GM23338 (cell line): ENCODE measurements around the gene ZNF512. TPM values are rescaled to one million over a fixed set of nuclear protein-coding genes. Genes with fewer than 3 reads are reported as not detected.
"Not testable (repeated sequence)": the region's sequence is repeated elsewhere in the genome, so short reads cannot be mapped to it uniquely, and the experiment has no call there.

Experiments
- ATAC-seq: fragments of 200-7000 bp; cut with Tn5 transposase; 3 replicates; pipeline ENCODE4 v1.9.1; 2020
- DNase-seq: peaks from one replicate; pipeline ENCODE4 v3.0.0-alpha.2; 2015; ENCODE audit warnings: low spot score
- H2AFZ ChIP-seq: fragments of 200-600 bp; sonication (generic); 2 replicates; pipeline ENCODE4 v1.8.0; 2016; ENCODE audit warnings: antibody characterized with exemption, mild to moderate bottlenecking, moderate library complexity
- H3F3A ChIP-seq: fragments of 200-600 bp; sonication (generic); replicated peaks from 2 replicates; pipeline ENCODE4 v1.8.0; 2017; ENCODE audit warnings: antibody characterized with exemption, mixed run types, low read depth
- H3K27ac ChIP-seq: fragments of 200-600 bp; sonication (generic); 2 replicates; pipeline ENCODE4 v1.6.1; 2016; ENCODE audit warnings: low read depth
- H3K27me3 ChIP-seq: fragments of 200-600 bp; sonication (generic); 2 replicates; pipeline ENCODE4 v1.8.0; 2016; ENCODE audit warnings: mild to moderate bottlenecking, mixed run types, moderate library complexity; ENCODE audit not compliant: insufficient read depth
- H3K36me3 ChIP-seq: fragments of 200-600 bp; sonication (generic); 2 replicates; pipeline ENCODE4 v1.8.0; 2016; ENCODE audit warnings: mild to moderate bottlenecking; ENCODE audit not compliant: insufficient read depth
- H3K4me1 ChIP-seq: fragments of 200-600 bp; sonication (generic); 2 replicates; pipeline ENCODE4 v1.8.0; 2016; ENCODE audit warnings: mild to moderate bottlenecking, moderate library complexity; ENCODE audit not compliant: insufficient read depth
- H3K4me2 ChIP-seq: fragments of 200-600 bp; sonication (generic); 2 replicates; pipeline ENCODE4 v1.7.1; 2017; ENCODE audit warnings: mixed run types
- H3K4me3 ChIP-seq: fragments of 200-600 bp; sonication (generic); 2 replicates; pipeline ENCODE4 v1.6.1; 2016; ENCODE audit warnings: mixed run types
- H3K79me2 ChIP-seq: fragments of 200-600 bp; sonication (generic); replicated peaks from 2 replicates; pipeline ENCODE4 v1.8.0; 2017; ENCODE audit warnings: mild to moderate bottlenecking; ENCODE audit not compliant: insufficient read depth
- H3K9me2 ChIP-seq: fragments of 200-600 bp; sonication (generic); 2 replicates; pipeline ENCODE4 v1.8.0; 2017; ENCODE audit not compliant: insufficient read depth
- H4K20me1 ChIP-seq: fragments of 200-600 bp; sonication (generic); replicated peaks from 2 replicates; pipeline ENCODE4 v1.8.0; 2017; ENCODE audit warnings: mild to moderate bottlenecking; ENCODE audit not compliant: insufficient read depth
- H3K27ac Mint-ChIP-seq: 2 replicates; pipeline ENCODE4 v1.8.0; 2020; ENCODE audit warnings: inconsistent platforms, mild to moderate bottlenecking, moderate library complexity, mixed read lengths
- H3K27me3 Mint-ChIP-seq: 3 replicates; pipeline ENCODE4 v1.8.0; 2022; ENCODE audit warnings: low read depth, mild to moderate bottlenecking, moderate library complexity, mixed read lengths, inconsistent platforms; ENCODE audit not compliant: insufficient read depth, poor library complexity
- H3K36me3 Mint-ChIP-seq: 3 replicates; pipeline ENCODE4 v1.8.0; 2021; ENCODE audit warnings: low read depth, mild to moderate bottlenecking, inconsistent platforms, moderate library complexity, mixed read lengths
- H3K4me1 Mint-ChIP-seq: 3 replicates; pipeline ENCODE4 v1.8.0; 2020; ENCODE audit warnings: mild to moderate bottlenecking, inconsistent platforms, mixed read lengths
- H3K4me3 Mint-ChIP-seq: 3 replicates; pipeline ENCODE4 v1.8.0; 2021; ENCODE audit warnings: moderate library complexity, mild to moderate bottlenecking, inconsistent platforms, mixed read lengths
- H3K9me3 Mint-ChIP-seq: 3 replicates; pipeline ENCODE4 v1.8.0; 2020; ENCODE audit warnings: moderate library complexity, mild to moderate bottlenecking, inconsistent platforms, mixed read lengths
- CREB1 ChIP-seq: fragments of 250-450 bp; sonication (Bioruptor Pico); IDR thresholded peaks from 2 replicates; pipeline ENCODE4 v1.5.0; 2020; ENCODE audit warnings: low read depth, mild to moderate bottlenecking, moderate library complexity
- ETS1 ChIP-seq: IDR thresholded peaks from 2 replicates; pipeline ENCODE4 v1.6.1; 2016; ENCODE audit warnings: antibody characterized with exemption
- EZH2phosphoT487 ChIP-seq: fragments of 200-600 bp; sonication (generic); IDR thresholded peaks from one replicate; pipeline ENCODE4 v1.8.1; 2018; ENCODE audit warnings: antibody characterized with exemption; ENCODE audit not compliant: unreplicated experiment
- NANOG ChIP-seq: IDR thresholded peaks from 2 replicates; pipeline ENCODE4 v1.6.1; 2016; ENCODE audit warnings: antibody characterized with exemption, borderline replicate concordance
- POLR2AphosphoS5 ChIP-seq: IDR thresholded peaks from 2 replicates; pipeline ENCODE4 v1.6.1; 2016; ENCODE audit warnings: antibody characterized with exemption, low read depth
- REST ChIP-seq: IDR thresholded peaks from one replicate; pipeline ENCODE4 v1.6.1; 2018; ENCODE audit warnings: antibody characterized with exemption; ENCODE audit not compliant: unreplicated experiment
- ZNF114 ChIP-seq: fragments of 250-450 bp; sonication (Bioruptor Pico); IDR thresholded peaks from 2 replicates; pipeline ENCODE4 v1.5.0; 2020; ENCODE audit warnings: mild to moderate bottlenecking, moderate library complexity
- ZNF462 ChIP-seq: fragments of 250-450 bp; sonication (Bioruptor Pico); IDR thresholded peaks from 2 replicates; pipeline ENCODE4 v1.5.0; 2020; ENCODE audit warnings: mild to moderate bottlenecking, moderate library complexity
- polyA plus RNA-seq: library from polyadenylated mRNA; unstranded; fragments of >200 nt; fragmentation: Nextera tagmentation; extraction: Ambion mirVana; gene quantifications from 2 replicates; pipeline ENCODE4 v1.2.1, GENCODE V29; 2016
- total RNA-seq: library from RNA; depleted of rRNA; stranded (reverse); fragments of >200 nt; shearing (Covaris generic); gene quantifications from 2 replicates; pipeline ENCODE4 v1.2.3, GENCODE V29; 2014

ZNF512 gene
- total and polyA plus RNA-seq, 2 experiments from 2014 or later = 26.0 to 38.4 TPM

- peak; percentile 74 for TF ChIP-seq CREB1 (CRISPR knock-in tag)
Observed at GRCh38 chr2:27628767-27629709, 46.2 kb downstream of the ZNF512 start, which contains the start of the genes CCDC121 and GPN1 (continued).

- not testable (repeated sequence) for H3K4me3 Mint-ChIP-seq, H4K20me1 ChIP-seq, H2AFZ ChIP-seq, H3K27ac ChIP-seq, H3K27me3 Mint-ChIP-seq, H3K4me1 Mint-ChIP-seq, H3K27ac Mint-ChIP-seq, H3K4me3 ChIP-seq, H3K9me3 Mint-ChIP-seq, H3F3A ChIP-seq, H3K9me2 ChIP-seq, DNase-seq, H3K4me2 ChIP-seq, ATAC-seq, H3K27me3 ChIP-seq
- peaks cover 33% of the 10 kb centered on the region for H3K36me3 Mint-ChIP-seq
- Histone ChIP-seq H3K36me3 (peaks cover 26% of the 10 kb centered on the region), H3K4me1 (peaks cover 10% of the 10 kb centered on the region), H3K79me2 (peaks cover 11% of the 10 kb centered on the region)
Observed at GRCh38 chr2:27630257-27630656, 47.4 kb downstream of the ZNF512 start.

- peaks cover 35% of the 10 kb centered on the region for H3K36me3 ChIP-seq
- Mint-ChIP-seq H3K27me3 (no peaks in the 10 kb centered on the region), H3K9me3 (no peaks in the 10 kb centered on the region), H3K36me3 (peaks cover 53% of the 10 kb centered on the region), H3K4me3 (no peak overlapping the region), H3K4me1 (no peaks in the 10 kb centered on the region), H3K27ac (no peak overlapping the region)
- H4K20me1 ChIP-seq = peaks cover 4% of the 10 kb centered on the region; the same call in 1 of the 2 replicates
- peaks cover 9% of the 10 kb centered on the region for H3K79me2 ChIP-seq
- ATAC-seq = no peak
- no peak for DNase-seq
- H3K9me2 ChIP-seq = no peaks in the 10 kb centered on the region
- no peak overlapping the region for H2AFZ ChIP-seq
- H3K4me2 ChIP-seq = no peak overlapping the region
- H3K27me3 ChIP-seq = no peaks in the 10 kb centered on the region
- H3K27ac ChIP-seq = no peak overlapping the region
- no peaks in the 10 kb centered on the region for H3F3A ChIP-seq
- no peaks in the 10 kb centered on the region for H3K4me1 ChIP-seq
- no peak overlapping the region for H3K4me3 ChIP-seq
- TF ChIP-seq CREB1 (CRISPR knock-in tag) = no peak
- TF ChIP-seq ZNF114 = no peak
- no peak for TF ChIP-seq REST
- no peak for TF ChIP-seq EZH2phosphoT487
- TF ChIP-seq POLR2AphosphoS5 = no peak
- no peak for TF ChIP-seq ETS1
- no peak for TF ChIP-seq ZNF462 (CRISPR knock-in tag)
- TF ChIP-seq NANOG = no peak
Observed at GRCh38 chr2:27634291-27634690, 51.4 kb downstream of the ZNF512 start.
